CD4-positive, CD25-positive, alpha-beta regulatory T cell (primary cell): ENCODE data around the gene MN1. TPM values are rescaled to one million over a fixed set of nuclear protein-coding genes. Genes with fewer than 3 reads are reported as not detected.

ENCODE experiments used
- ATAC-seq, 2 donors: fragments of 150-1000 bp; cut with Tn5 transposase; one replicate each; pipeline ENCODE4 v1.10.0; 2021; ENCODE audit warnings: low read depth in 2 of 2, moderate number of reproducible peaks in 2 of 2, moderate library complexity in 1 of 2
- DNase-seq, 3 donors: peaks; one replicate each; pipeline versions ENCODE4 v3.0.0 to v3.0.0-alpha.2; 2012 to 2022; ENCODE audit warnings: mixed read lengths in 1 of 3
- H3K27ac ChIP-seq: one replicate; pipeline ENCODE4 v1.7.0; 2013; ENCODE audit warnings: mild to moderate bottlenecking, low read length; ENCODE audit not compliant: insufficient read depth, poor library complexity, severe bottlenecking
- H3K27me3 ChIP-seq: one replicate; pipeline ENCODE4 v1.7.0; 2013; ENCODE audit warnings: low read length; ENCODE audit not compliant: control insufficient read depth, insufficient read depth
- H3K36me3 ChIP-seq: one replicate; pipeline ENCODE4 v1.7.0; 2013; ENCODE audit warnings: mild to moderate bottlenecking, low read length, moderate library complexity; ENCODE audit not compliant: control insufficient read depth, insufficient read depth
- H3K4me1 ChIP-seq: 2 replicates; pipeline ENCODE4 v1.7.0; 2013; ENCODE audit warnings: mild to moderate bottlenecking, low read length; ENCODE audit not compliant: insufficient read depth, control insufficient read depth, poor library complexity, severe bottlenecking
- H3K4me3 ChIP-seq: one replicate; pipeline ENCODE4 v1.7.0; 2013; ENCODE audit warnings: low read depth, mild to moderate bottlenecking, low read length, moderate library complexity
- H3K9me3 ChIP-seq, 2 experiments: 1 replicate in 1 of 2; 2 replicates in 1 of 2; pipeline ENCODE4 v1.7.0; 2013; ENCODE audit warnings: low read length in 2 of 2, mild to moderate bottlenecking in 1 of 2, moderate library complexity in 1 of 2; ENCODE audit not compliant: control insufficient read depth in 2 of 2
- H3K27ac Mint-ChIP-seq, 3 donors: one replicate each; pipeline ENCODE4 v1.8.0; 2020 to 2022; ENCODE audit warnings: mild to moderate bottlenecking in 3 of 3, mixed read lengths in 3 of 3, moderate library complexity in 2 of 3
- H3K27me3 Mint-ChIP-seq: one replicate; pipeline ENCODE4 v1.8.0; 2022; ENCODE audit warnings: mild to moderate bottlenecking, mixed read lengths
- H3K36me3 Mint-ChIP-seq: one replicate; pipeline ENCODE4 v1.8.0; 2020; ENCODE audit warnings: mixed read lengths
- H3K4me1 Mint-ChIP-seq, 4 donors: one replicate each; pipeline ENCODE4 v1.8.0; 2020 to 2022; ENCODE audit warnings: mixed read lengths in 4 of 4, mild to moderate bottlenecking in 1 of 4
- H3K4me3 Mint-ChIP-seq, 4 donors: one replicate each; pipeline ENCODE4 v1.8.0; 2020 to 2022; ENCODE audit warnings: mild to moderate bottlenecking in 4 of 4, mixed read lengths in 4 of 4, moderate library complexity in 3 of 4
- H3K9me3 Mint-ChIP-seq, 7 donors: one replicate each; pipeline ENCODE4 v1.8.0; 2020 to 2022; ENCODE audit warnings: mixed read lengths in 7 of 7, mild to moderate bottlenecking in 3 of 7, moderate library complexity in 2 of 7
- polyA plus RNA-seq, 4 donors: library from polyadenylated mRNA; unstranded; fragments of 300-500 nt; fragmentation: Illumina TruSeq; gene quantifications; one replicate each; pipeline ENCODE4 v1.2.3, GENCODE V29; 2021
- total RNA-seq: library from RNA; stranded (reverse); gene quantifications from one replicate; pipeline ENCODE4 v1.2.3, GENCODE V29; 2022

Gene MN1
- total and polyA plus RNA-seq, 5 donors from 2014 or later, result 0.07 to 0.39 TPM; not detected in 3

DNA sequence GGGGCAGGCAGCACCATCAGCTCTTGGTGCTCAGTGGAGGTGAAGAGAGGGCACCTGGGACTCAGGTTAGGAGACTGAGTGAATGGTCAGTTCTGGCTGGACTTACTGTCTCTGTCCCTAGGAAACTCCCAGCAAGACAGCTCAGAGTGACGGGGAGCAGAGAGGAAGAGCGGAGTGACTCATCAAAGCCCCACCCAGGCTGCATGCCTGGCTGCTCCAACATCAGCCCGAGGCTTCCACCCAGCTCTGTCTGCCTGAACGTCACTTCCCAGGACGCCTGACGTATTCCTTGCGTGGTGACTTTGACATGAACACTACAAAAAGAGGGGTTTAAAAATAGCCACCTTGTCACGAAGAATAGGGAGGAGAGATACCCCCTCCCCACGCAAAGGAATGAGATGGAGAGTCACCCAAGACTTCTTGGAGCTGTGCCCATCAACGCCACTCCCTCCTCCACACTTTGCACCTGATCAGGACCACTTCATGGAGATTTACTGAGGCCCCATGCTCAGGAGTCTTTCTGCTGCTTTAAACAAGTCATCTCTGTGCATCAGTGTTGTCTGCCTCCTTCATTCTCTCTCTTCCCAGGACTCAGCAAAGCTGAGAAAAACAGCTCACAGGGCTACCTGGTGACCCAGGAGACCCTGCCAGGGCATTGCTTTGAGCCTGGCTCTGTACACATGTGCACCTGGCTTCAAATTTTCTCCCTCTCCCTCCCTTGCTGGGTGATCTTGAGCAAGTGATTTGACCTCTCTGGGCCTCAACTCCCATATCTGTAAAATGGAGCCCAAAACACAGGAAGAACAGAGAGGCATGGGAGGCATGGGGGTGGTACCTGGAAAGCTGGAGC is 83.1 kb downstream of the MN1 start:
- no peaks in the 10 kb centered on the region for H3K9me3 Mint-ChIP-seq
- H3K4me3 Mint-ChIP-seq, result no peak overlapping the region
- Histone ChIP-seq H3K9me3 (no peaks in the 10 kb centered on the region), H3K27me3 (peaks cover 3% of the 10 kb centered on the region), H3K4me1 (no peaks in the 10 kb centered on the region), H3K4me3 (no peak overlapping the region), H3K36me3 (no peaks in the 10 kb centered on the region), H3K27ac (no peak overlapping the region)
- H3K36me3 Mint-ChIP-seq, result no peaks in the 10 kb centered on the region
- ATAC-seq (no peak), DNase-seq (no peak)
- H3K27ac Mint-ChIP-seq, result no peak overlapping the region
- no peaks in the 10 kb centered on the region for H3K4me1 Mint-ChIP-seq
- H3K27me3 Mint-ChIP-seq, result no peaks in the 10 kb centered on the region

DNA sequence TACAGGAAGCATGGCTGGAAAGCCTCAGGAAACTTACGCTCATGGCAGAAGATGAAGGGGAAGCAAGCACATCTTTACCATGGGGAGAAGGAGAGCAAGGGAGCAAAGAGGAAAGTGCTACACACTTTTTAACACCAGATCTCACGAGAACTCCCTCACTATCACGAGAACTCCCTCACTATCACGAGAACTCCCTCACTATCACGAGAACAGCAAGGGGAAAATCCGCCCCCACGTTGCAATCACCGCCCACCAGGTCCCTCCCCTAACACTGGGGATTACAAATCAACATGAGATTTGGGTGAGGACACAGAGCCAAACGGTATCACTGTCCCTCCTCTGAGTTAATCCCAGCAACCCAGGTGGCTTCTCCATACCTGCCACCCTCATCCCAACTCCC is 84.5 kb downstream of the MN1 start:
- H3K4me1 Mint-ChIP-seq, result no peaks in the 10 kb centered on the region
- Histone ChIP-seq H3K9me3 (no peaks in the 10 kb centered on the region), H3K4me1 (no peaks in the 10 kb centered on the region), H3K36me3 (no peaks in the 10 kb centered on the region), H3K27me3 (peaks cover 3% of the 10 kb centered on the region), H3K27ac (no peak overlapping the region), H3K4me3 (no peak overlapping the region)
- peaks cover under 1% of the 10 kb centered on the region for H3K27me3 Mint-ChIP-seq
- no peak overlapping the region for H3K27ac Mint-ChIP-seq
- no peaks in the 10 kb centered on the region for H3K36me3 Mint-ChIP-seq
- no peak overlapping the region for H3K4me3 Mint-ChIP-seq
- DNase-seq (no peak), ATAC-seq (no peak)
- peaks cover 0 to 2% (median 0%) of the 10 kb centered on the region in 7 donors for H3K9me3 Mint-ChIP-seq

DNA sequence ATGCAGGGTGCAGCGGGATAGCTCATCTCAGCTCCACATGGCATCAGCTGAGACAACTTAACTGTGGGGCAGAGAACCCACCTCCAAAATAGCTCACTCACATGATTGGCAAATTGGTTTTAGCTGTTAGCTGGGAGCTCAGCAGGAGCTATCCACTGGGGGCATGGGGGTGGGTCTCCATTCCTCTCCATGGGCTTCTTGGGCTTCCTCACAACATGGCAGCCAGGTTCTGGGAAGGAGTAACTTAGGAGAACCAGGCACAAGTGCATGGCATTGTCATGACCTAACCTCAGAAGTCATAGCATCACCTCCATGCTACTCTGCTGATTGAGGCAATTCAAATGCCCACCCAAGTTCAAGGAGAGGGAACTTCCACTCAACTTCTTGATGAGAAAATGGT is 85.5 kb downstream of the MN1 start:
- H3K27ac ChIP-seq, result no peak overlapping the region
- Mint-ChIP-seq H3K4me1 (no peaks in the 10 kb centered on the region), H3K9me3 (peaks cover 0 to 2% (median 0%) of the 10 kb centered on the region in 7 donors), H3K36me3 (no peaks in the 10 kb centered on the region), H3K27me3 (peaks cover 4% of the 10 kb centered on the region), H3K4me3 (no peak overlapping the region), H3K27ac (no peak overlapping the region)
- H3K4me1 ChIP-seq, result no peaks in the 10 kb centered on the region
- H3K27me3 ChIP-seq, result peaks cover 3% of the 10 kb centered on the region
- no peaks in the 10 kb centered on the region for H3K9me3 ChIP-seq
- H3K4me3 ChIP-seq, result no peak overlapping the region
- no peaks in the 10 kb centered on the region for H3K36me3 ChIP-seq
- no peak for DNase-seq
- ATAC-seq, result no peak

DNA sequence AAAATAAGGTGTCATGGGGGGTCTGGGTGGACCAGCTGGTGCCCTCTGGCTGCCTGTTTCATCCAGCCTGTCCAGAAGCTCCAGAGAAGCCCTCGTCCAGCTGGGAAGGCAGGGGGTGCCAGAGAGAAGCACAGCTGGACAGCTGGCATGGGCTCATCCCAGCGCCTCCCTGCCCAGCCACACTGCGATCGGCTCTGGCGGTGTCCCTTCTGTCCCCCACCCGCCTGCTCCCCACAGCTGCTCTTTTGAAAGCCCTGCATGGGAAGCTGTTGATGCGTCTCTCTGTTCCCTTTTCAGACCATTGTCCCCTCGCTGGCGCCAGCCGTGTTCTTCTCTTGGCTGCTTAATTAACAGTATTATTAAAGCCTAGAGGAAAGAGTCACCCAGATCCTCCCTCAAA is 86.5 kb downstream of the MN1 start:
- Histone ChIP-seq H3K27ac (no peak overlapping the region), H3K9me3 (no peaks in the 10 kb centered on the region), H3K36me3 (no peaks in the 10 kb centered on the region), H3K27me3 (peaks cover 3% of the 10 kb centered on the region), H3K4me1 (no peaks in the 10 kb centered on the region), H3K4me3 (no peak overlapping the region)
- no peaks in the 10 kb centered on the region for H3K4me1 Mint-ChIP-seq
- no peak overlapping the region for H3K27ac Mint-ChIP-seq
- no peaks in the 10 kb centered on the region for H3K36me3 Mint-ChIP-seq
- H3K27me3 Mint-ChIP-seq, result peaks cover 4% of the 10 kb centered on the region
- H3K9me3 Mint-ChIP-seq, result peaks cover 0 to 6% (median 0%) of the 10 kb centered on the region in 7 donors
- DNase-seq (no peak), ATAC-seq (no peak)
- no peak overlapping the region for H3K4me3 Mint-ChIP-seq

DNA sequence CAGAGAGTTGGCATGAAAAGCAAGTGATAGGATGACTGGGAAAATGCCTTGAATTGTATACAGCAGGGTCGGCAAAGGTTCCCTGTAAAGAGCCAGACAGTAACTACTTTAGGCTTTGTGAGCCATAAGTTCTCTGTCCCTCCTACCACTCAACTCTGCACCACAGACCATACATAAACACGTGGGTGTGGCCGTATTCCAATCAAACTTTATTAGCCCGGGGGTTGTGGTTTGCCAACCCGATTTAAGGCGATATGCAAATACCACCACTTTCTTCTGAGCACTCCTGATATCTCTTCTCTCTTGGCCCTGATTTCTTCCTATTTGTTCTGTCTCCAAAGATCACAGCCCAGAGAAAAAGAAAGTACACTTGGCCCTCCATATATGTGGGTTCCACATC is 87.5 kb downstream of the MN1 start:
- Mint-ChIP-seq H3K4me3 (no peak overlapping the region), H3K36me3 (no peaks in the 10 kb centered on the region), H3K4me1 (no peaks in the 10 kb centered on the region), H3K27ac (no peak overlapping the region), H3K9me3 (peaks cover 0 to 6% (median 0%) of the 10 kb centered on the region in 7 donors), H3K27me3 (peaks cover 4% of the 10 kb centered on the region)
- Histone ChIP-seq H3K4me1 (no peaks in the 10 kb centered on the region), H3K4me3 (no peak overlapping the region), H3K9me3 (no peaks in the 10 kb centered on the region), H3K27ac (no peak overlapping the region), H3K27me3 (peaks cover 6% of the 10 kb centered on the region), H3K36me3 (no peaks in the 10 kb centered on the region)
- ATAC-seq (no peak), DNase-seq (no peak)

DNA sequence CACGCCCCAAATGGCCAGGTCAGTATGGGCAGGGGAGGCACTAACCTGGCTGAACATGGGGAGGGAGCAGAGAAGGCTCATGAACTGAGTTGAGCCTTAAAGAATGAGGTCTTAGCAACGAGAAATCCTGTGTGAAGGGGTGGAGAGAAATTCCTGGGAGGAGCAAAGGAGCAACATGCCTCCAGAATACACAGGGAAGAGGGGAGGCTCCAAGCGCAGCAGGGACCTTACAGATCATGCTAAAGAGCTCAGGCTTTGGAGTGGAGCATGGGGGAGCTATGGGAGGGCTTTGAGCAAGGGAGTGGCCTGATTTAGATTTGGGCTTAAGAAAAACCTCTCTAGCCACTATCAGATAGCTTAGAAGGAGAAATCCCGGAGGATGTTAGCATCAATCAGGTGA is 88.1 kb downstream of the MN1 start:
- no peak overlapping the region for H3K4me3 ChIP-seq
- peaks cover 6% of the 10 kb centered on the region for H3K27me3 ChIP-seq
- no peaks in the 10 kb centered on the region for H3K9me3 ChIP-seq
- Mint-ChIP-seq H3K9me3 (peaks cover 0 to 6% (median 0%) of the 10 kb centered on the region in 7 donors), H3K27me3 (peaks cover 4% of the 10 kb centered on the region), H3K36me3 (no peaks in the 10 kb centered on the region), H3K4me1 (no peaks in the 10 kb centered on the region), H3K4me3 (no peak overlapping the region), H3K27ac (no peak overlapping the region)
- no peaks in the 10 kb centered on the region for H3K36me3 ChIP-seq
- no peaks in the 10 kb centered on the region for H3K4me1 ChIP-seq
- no peak for DNase-seq
- ATAC-seq, result no peak
- no peak overlapping the region for H3K27ac ChIP-seq

DNA sequence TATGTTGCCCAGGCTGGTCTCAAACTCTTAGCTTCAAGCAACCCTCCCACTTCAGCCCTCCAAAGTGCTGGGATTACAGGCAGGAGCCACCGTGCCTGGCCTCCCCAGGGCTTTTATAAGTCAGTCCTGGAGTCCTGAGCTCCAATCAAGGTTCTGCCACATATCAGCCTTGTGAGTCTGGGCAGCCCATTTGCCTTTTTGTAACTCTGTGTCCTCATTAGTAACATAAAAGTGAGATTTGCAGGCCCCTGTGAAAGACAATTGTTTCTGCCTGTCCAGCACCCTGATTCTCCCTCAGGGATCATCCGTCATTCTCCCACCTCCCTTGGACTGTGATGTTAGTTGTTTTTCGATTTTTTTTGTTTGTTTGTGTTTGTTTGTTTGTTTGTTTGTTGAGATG is 89.8 kb downstream of the MN1 start:
- peaks cover 4% of the 10 kb centered on the region for H3K27me3 Mint-ChIP-seq
- no peak overlapping the region for H3K4me3 Mint-ChIP-seq
- H3K27ac Mint-ChIP-seq, result no peak overlapping the region
- Histone ChIP-seq H3K27ac (no peak overlapping the region), H3K9me3 (no peaks in the 10 kb centered on the region), H3K36me3 (no peaks in the 10 kb centered on the region), H3K4me1 (no peaks in the 10 kb centered on the region), H3K27me3 (peaks cover 6% of the 10 kb centered on the region), H3K4me3 (no peak overlapping the region)
- H3K36me3 Mint-ChIP-seq, result no peaks in the 10 kb centered on the region
- no peaks in the 10 kb centered on the region for H3K4me1 Mint-ChIP-seq
- DNase-seq, result no peak
- no peak for ATAC-seq
- peaks cover 0 to 6% (median 2%) of the 10 kb centered on the region in 7 donors for H3K9me3 Mint-ChIP-seq

DNA sequence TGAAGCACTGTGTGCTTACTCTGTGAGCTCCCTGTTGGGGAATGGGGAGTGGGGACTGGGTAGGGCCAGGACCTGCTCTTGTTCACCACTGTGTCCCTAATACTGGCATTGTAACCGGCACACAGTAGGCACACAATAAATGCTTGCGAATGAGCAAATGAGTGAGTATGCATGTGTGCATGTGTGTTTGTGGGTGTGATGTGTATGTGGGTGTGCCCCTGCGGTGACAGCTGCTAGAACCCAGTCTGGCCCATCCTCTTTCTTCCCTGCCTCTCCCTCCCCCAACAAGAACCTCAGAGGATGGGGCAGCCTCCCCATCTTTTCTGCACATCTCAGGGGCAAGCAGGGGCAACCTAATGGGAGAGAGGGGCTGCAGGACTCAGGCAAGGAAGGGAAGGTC is 90.5 kb downstream of the MN1 start:
- Mint-ChIP-seq H3K9me3 (peaks cover 0 to 6% (median 2%) of the 10 kb centered on the region in 7 donors), H3K27me3 (peaks cover 4% of the 10 kb centered on the region)
- no peaks in the 10 kb centered on the region for H3K36me3 ChIP-seq

More for the DNA sequence above, 90.5 kb downstream of the MN1 start:
- Mint-ChIP-seq H3K27ac (no peak overlapping the region), H3K36me3 (no peaks in the 10 kb centered on the region), H3K4me1 (no peaks in the 10 kb centered on the region), H3K4me3 (no peak overlapping the region)
- H3K4me3 ChIP-seq, result no peak overlapping the region
- H3K4me1 ChIP-seq, result no peaks in the 10 kb centered on the region
- DNase-seq (no peak), ATAC-seq (no peak)
- H3K27me3 ChIP-seq, result peaks cover 6% of the 10 kb centered on the region
- H3K9me3 ChIP-seq, result no peaks in the 10 kb centered on the region
- H3K27ac ChIP-seq, result no peak overlapping the region
